Hepatocyte (in vitro differentiated cells): ENCODE results near the gene SHISA3. TPM values are rescaled to one million over a fixed set of nuclear protein-coding genes. Genes with fewer than 3 reads are reported as not detected.

Experiments
- DNase-seq: peaks from one replicate; pipeline ENCODE4 v3.0.0-alpha.2; 2016; ENCODE audit warnings: low spot score
- H2AFZ ChIP-seq: fragments of 200-600 bp; sonication (generic); 2 replicates; pipeline ENCODE4 v1.6.0; 2016; ENCODE audit warnings: antibody characterized with exemption, mild to moderate bottlenecking
- H3K27ac ChIP-seq: fragments of 200-600 bp; sonication (generic); 2 replicates; pipeline ENCODE4 v1.5.1; 2016; ENCODE audit warnings: mild to moderate bottlenecking
- H3K27me3 ChIP-seq: fragments of 200-600 bp; sonication (generic); 2 replicates; pipeline ENCODE4 v1.6.1; 2016
- H3K36me3 ChIP-seq: fragments of 200-600 bp; sonication (generic); replicated peaks from 2 replicates; pipeline ENCODE4 v1.5.1; 2016; ENCODE audit warnings: low read depth; ENCODE audit not compliant: insufficient read depth
- H3K4me1 ChIP-seq: fragments of 200-600 bp; sonication (generic); 2 replicates; pipeline ENCODE4 v1.5.1; 2016; ENCODE audit warnings: mild to moderate bottlenecking, moderate library complexity; ENCODE audit not compliant: insufficient read depth
- H3K4me2 ChIP-seq: fragments of 200-600 bp; sonication (generic); 2 replicates; pipeline ENCODE4 v1.6.0; 2016
- H3K4me3 ChIP-seq: fragments of 200-600 bp; sonication (generic); 2 replicates; pipeline ENCODE4 v1.5.1; 2016; ENCODE audit warnings: mild to moderate bottlenecking
- H3K79me2 ChIP-seq: fragments of 200-600 bp; sonication (generic); 2 replicates; pipeline ENCODE4 v1.6.0; 2017; ENCODE audit warnings: mild to moderate bottlenecking
- H3K9me2 ChIP-seq: fragments of 200-600 bp; sonication (generic); replicated peaks from 2 replicates; pipeline ENCODE4 v1.6.0; 2017; ENCODE audit warnings: mild to moderate bottlenecking; ENCODE audit not compliant: insufficient read depth
- H3K9me3 ChIP-seq: fragments of 200-600 bp; sonication (generic); 2 replicates; pipeline ENCODE4 v1.5.1; 2016; ENCODE audit warnings: low read depth, mild to moderate bottlenecking
- H4K20me1 ChIP-seq: fragments of 200-600 bp; sonication (generic); 2 replicates; pipeline ENCODE4 v1.6.0; 2016; ENCODE audit warnings: mild to moderate bottlenecking; ENCODE audit not compliant: insufficient read depth, poor library complexity, severe bottlenecking
- CTCF ChIP-seq: fragments of 200-600 bp; sonication (generic); IDR thresholded peaks from 2 replicates; pipeline ENCODE4 v1.5.1; 2016; ENCODE audit warnings: antibody characterized with exemption, mild to moderate bottlenecking; ENCODE audit not compliant: poor library complexity
- EZH2 ChIP-seq: fragments of 200-600 bp; sonication (generic); IDR thresholded peaks from 2 replicates; pipeline ENCODE4 v1.6.1; 2016; ENCODE audit warnings: antibody characterized with exemption, mild to moderate bottlenecking, borderline replicate concordance
- EZH2phosphoT487 ChIP-seq: fragments of 200-600 bp; sonication (generic); IDR thresholded peaks from one replicate; pipeline ENCODE4 v1.6.1; 2018; ENCODE audit warnings: antibody characterized with exemption, mild to moderate bottlenecking, low read depth, moderate library complexity; ENCODE audit not compliant: unreplicated experiment, severe bottlenecking
- WGBS: methylation state at CpG from one replicate; pipeline ENCODE4 v1.1.6; 2016; ENCODE audit warnings: low lambda C conversion rate; ENCODE audit errors: missing lambda C conversion rate; 5-methylcytosine and 5-hydroxymethylcytosine counted together
- polyA plus RNA-seq: library from polyadenylated mRNA; unstranded; fragments of >200 nt; fragmentation: Nextera tagmentation; extraction: Ambion mirVana; gene quantifications from 2 replicates; pipeline ENCODE4 v1.2.1, GENCODE V29; 2016
- total RNA-seq: library from RNA; depleted of rRNA; stranded (reverse); fragments of >200 nt; gene quantifications from 2 replicates; pipeline ENCODE4 v1.2.3, GENCODE V29; 2014

Gene SHISA3
- total and polyA plus RNA-seq, 2 experiments from 2014 or later = 0.17 TPM; not detected in 1

GRCh38 chr4:42440083-42440482, 42.8 kb downstream of the SHISA3 start:
- no peaks in the 10 kb centered on the region for H4K20me1 ChIP-seq
- TF ChIP-seq CTCF = no peak
- no peak for TF ChIP-seq EZH2phosphoT487
- TF ChIP-seq EZH2 = no peak
- no peaks in the 10 kb centered on the region for H3K79me2 ChIP-seq
- DNase-seq = no peak
- H2AFZ ChIP-seq = no peak overlapping the region
- H3K4me2 ChIP-seq = no peak overlapping the region
- WGBS = 92% methylated on average over 4 of the region's 4 CpGs
- H3K9me2 ChIP-seq = no peaks in the 10 kb centered on the region
- H3K4me3 ChIP-seq = no peak overlapping the region
- no peaks in the 10 kb centered on the region for H3K36me3 ChIP-seq
- no peaks in the 10 kb centered on the region for H3K9me3 ChIP-seq
- H3K4me1 ChIP-seq = no peaks in the 10 kb centered on the region
- no peak overlapping the region for H3K27ac ChIP-seq
- H3K27me3 ChIP-seq = no peaks in the 10 kb centered on the region

GRCh38 chr4:42442601-42443000, 45.3 kb downstream of the SHISA3 start:
- no peak overlapping the region for H3K4me3 ChIP-seq
- no peak overlapping the region for H3K4me2 ChIP-seq
- H2AFZ ChIP-seq = no peak overlapping the region
- no peak overlapping the region for H3K27ac ChIP-seq
- no peaks in the 10 kb centered on the region for H3K27me3 ChIP-seq
- no peaks in the 10 kb centered on the region for H3K79me2 ChIP-seq
- 66% methylated on average over 2 of the region's 2 CpGs for WGBS
- no peak for DNase-seq
- H3K9me2 ChIP-seq = no peaks in the 10 kb centered on the region
- no peaks in the 10 kb centered on the region for H3K9me3 ChIP-seq
- H3K36me3 ChIP-seq = no peaks in the 10 kb centered on the region
- H4K20me1 ChIP-seq = no peaks in the 10 kb centered on the region
- H3K4me1 ChIP-seq = no peaks in the 10 kb centered on the region
- TF ChIP-seq EZH2 (no peak), EZH2phosphoT487 (no peak), CTCF (no peak)

- H4K20me1 ChIP-seq = no peaks in the 10 kb centered on the region
- no peak for TF ChIP-seq CTCF
- no peak for TF ChIP-seq EZH2
- TF ChIP-seq EZH2phosphoT487 = no peak
- H3K4me1 ChIP-seq = no peaks in the 10 kb centered on the region
- WGBS = 86% methylated on average over 5 of the region's 5 CpGs
- H3K4me3 ChIP-seq = no peak overlapping the region
- H3K4me2 ChIP-seq = no peak overlapping the region
- no peaks in the 10 kb centered on the region for H3K9me3 ChIP-seq
- no peak overlapping the region for H2AFZ ChIP-seq
- H3K27me3 ChIP-seq = no peaks in the 10 kb centered on the region
- no peak overlapping the region for H3K27ac ChIP-seq
- no peaks in the 10 kb centered on the region for H3K9me2 ChIP-seq
- no peaks in the 10 kb centered on the region for H3K36me3 ChIP-seq
- DNase-seq = no peak
- no peaks in the 10 kb centered on the region for H3K79me2 ChIP-seq
Measured at GRCh38 chr4:42445038-42445437, 47.8 kb downstream of the SHISA3 start.

- no peaks in the 10 kb centered on the region for H3K9me2 ChIP-seq
- 69% methylated on average over 5 of the region's 5 CpGs for WGBS
- no peak overlapping the region for H2AFZ ChIP-seq
Measured at GRCh38 chr4:42446823-42447222, 49.5 kb downstream of the SHISA3 start.

More at GRCh38 chr4:42446823-42447222, 49.5 kb downstream of the SHISA3 start:
- H3K4me1 ChIP-seq = peaks cover 6% of the 10 kb centered on the region
- TF ChIP-seq CTCF (no peak), EZH2 (no peak), EZH2phosphoT487 (no peak)
- no peaks in the 10 kb centered on the region for H3K79me2 ChIP-seq
- no peaks in the 10 kb centered on the region for H3K9me3 ChIP-seq
- H3K27me3 ChIP-seq = no peaks in the 10 kb centered on the region
- H3K4me2 ChIP-seq = no peak overlapping the region
- H3K36me3 ChIP-seq = no peaks in the 10 kb centered on the region
- DNase-seq = no peak
- no peak overlapping the region for H3K4me3 ChIP-seq
- no peak overlapping the region for H3K27ac ChIP-seq
- H4K20me1 ChIP-seq = no peaks in the 10 kb centered on the region
